GM21737 (cell line): ENCODE results near the gene NELFB.

Experiments
- ATAC-seq: cut with Tn5 transposase; IDR thresholded peaks from one replicate; pipeline ENCODE4 v1.9.1; 2021; ENCODE audit warnings: mild to moderate bottlenecking, moderate library complexity; ENCODE audit not compliant: unreplicated experiment

NELFB gene

GRCh38 chr9:137311986-137312851 lies 57.1 kb downstream of the NELFB start:
- no peak for ATAC-seq

- ATAC-seq: no peak
These were observed 57.8 kb downstream of the NELFB start for GRCh38 chr9:137312852-137313325.

- no peak for ATAC-seq
These were observed 58.3 kb downstream of the NELFB start for GRCh38 chr9:137313326-137313936.

GRCh38 chr9:137313956-137314560 lies 58.9 kb downstream of the NELFB start:
- ATAC-seq: no peak

- ATAC-seq: no peak
These were observed 59.7 kb downstream of the NELFB start for GRCh38 chr9:137314561-137315560.

GRCh38 chr9:137315581-137316011 lies 60.5 kb downstream of the NELFB start:
- ATAC-seq: no peak

- no peak for ATAC-seq
These were observed 61.2 kb downstream of the NELFB start for GRCh38 chr9:137316012-137316981.

GRCh38 chr9:137317021-137317717 lies 62.0 kb downstream of the NELFB start:
- no peak for ATAC-seq

GRCh38 chr9:137317718-137318511 lies 62.8 kb downstream of the NELFB start:
- ATAC-seq: no peak

- no peak for ATAC-seq
These were observed 63.5 kb downstream of the NELFB start for GRCh38 chr9:137318602-137319001.

- ATAC-seq: no peak
These were observed 64.0 kb downstream of the NELFB start for GRCh38 chr9:137319011-137319738.

GRCh38 chr9:137319739-137320551 lies 64.8 kb downstream of the NELFB start:
- no peak for ATAC-seq

GRCh38 chr9:137320555-137321384 lies 65.6 kb downstream of the NELFB start:
- ATAC-seq: no peak

GRCh38 chr9:137321726-137322361 lies 66.7 kb downstream of the NELFB start:
- no peak for ATAC-seq
